Left forelimb (tissue), 1 donor: ENCODE results near the gene BCORL1.

ENCODE experiments used
- DNase-seq: peaks from one replicate; pipeline ENCODE4 v3.0.0-alpha.2; 2018; ENCODE audit warnings: low spot score

BCORL1 gene

GRCh38 chrX:129982300-129983251, at the start of gene BCORL1:
Gene BCORL1, plus strand, starts transcription at chrX:129982635. Its CDS starts 22,597 bp downstream, at chrX:130005232.
- peak; percentile 91 for DNase-seq

- peak; percentile 66 for DNase-seq
Measured at GRCh38 chrX:129932821-129933321, 49.6 kb upstream of the BCORL1 start.

GRCh38 chrX:129933700-129934099, 48.7 kb upstream of the BCORL1 start:
- DNase-seq, result no peak

GRCh38 chrX:129934461-129934860, 48.0 kb upstream of the BCORL1 start:
- no peak for DNase-seq

GRCh38 chrX:129934952-129935351, 47.5 kb upstream of the BCORL1 start:
- no peak for DNase-seq

GRCh38 chrX:129938081-129938480, 44.4 kb upstream of the BCORL1 start:
- no peak for DNase-seq

GRCh38 chrX:129939986-129940385, 42.4 kb upstream of the BCORL1 start:
- DNase-seq, result no peak

- DNase-seq, result no peak
Measured at GRCh38 chrX:129940721-129941120, 41.7 kb upstream of the BCORL1 start.

GRCh38 chrX:129945131-129945530, 37.3 kb upstream of the BCORL1 start:
- no peak for DNase-seq

GRCh38 chrX:129953334-129953648, 29.1 kb upstream of the BCORL1 start:
- peak; percentile 64 for DNase-seq

- no peak for DNase-seq
Measured at GRCh38 chrX:129953881-129954280, 28.6 kb upstream of the BCORL1 start.

- no peak for DNase-seq
Measured at GRCh38 chrX:129954804-129955203, 27.6 kb upstream of the BCORL1 start.

GRCh38 chrX:129955682-129956081, 26.8 kb upstream of the BCORL1 start:
- DNase-seq, result no peak

- no peak for DNase-seq
Measured at GRCh38 chrX:129956145-129956544, 26.3 kb upstream of the BCORL1 start.

GRCh38 chrX:129956765-129957164, 25.7 kb upstream of the BCORL1 start:
- DNase-seq, result no peak

GRCh38 chrX:129957241-129958082, 25.0 kb upstream of the BCORL1 start:
- DNase-seq, result peak; percentile 78

GRCh38 chrX:129958083-129958465, 24.4 kb upstream of the BCORL1 start:
- DNase-seq, result no peak

GRCh38 chrX:129958814-129959492, 23.5 kb upstream of the BCORL1 start:
- DNase-seq, result no peak

- no peak for DNase-seq
Measured at GRCh38 chrX:129959493-129959832, 23.0 kb upstream of the BCORL1 start.

- DNase-seq, result no peak
Measured at GRCh38 chrX:129961180-129962083, 21.0 kb upstream of the BCORL1 start.

- DNase-seq, result no peak
Measured at GRCh38 chrX:129963729-129964128, 18.7 kb upstream of the BCORL1 start.
